ENCODE data around the gene KLHL29. TPM values are rescaled to one million over a fixed set of nuclear protein-coding genes. Genes with fewer than 3 reads are reported as not detected.

Gene KLHL29
- total and polyA plus RNA-seq, 2 of the 13 experiments (the other 11 are each of a cell fraction or from before 2014, with no cell fraction given) = 0.01 TPM; not detected in 1

DNA sequence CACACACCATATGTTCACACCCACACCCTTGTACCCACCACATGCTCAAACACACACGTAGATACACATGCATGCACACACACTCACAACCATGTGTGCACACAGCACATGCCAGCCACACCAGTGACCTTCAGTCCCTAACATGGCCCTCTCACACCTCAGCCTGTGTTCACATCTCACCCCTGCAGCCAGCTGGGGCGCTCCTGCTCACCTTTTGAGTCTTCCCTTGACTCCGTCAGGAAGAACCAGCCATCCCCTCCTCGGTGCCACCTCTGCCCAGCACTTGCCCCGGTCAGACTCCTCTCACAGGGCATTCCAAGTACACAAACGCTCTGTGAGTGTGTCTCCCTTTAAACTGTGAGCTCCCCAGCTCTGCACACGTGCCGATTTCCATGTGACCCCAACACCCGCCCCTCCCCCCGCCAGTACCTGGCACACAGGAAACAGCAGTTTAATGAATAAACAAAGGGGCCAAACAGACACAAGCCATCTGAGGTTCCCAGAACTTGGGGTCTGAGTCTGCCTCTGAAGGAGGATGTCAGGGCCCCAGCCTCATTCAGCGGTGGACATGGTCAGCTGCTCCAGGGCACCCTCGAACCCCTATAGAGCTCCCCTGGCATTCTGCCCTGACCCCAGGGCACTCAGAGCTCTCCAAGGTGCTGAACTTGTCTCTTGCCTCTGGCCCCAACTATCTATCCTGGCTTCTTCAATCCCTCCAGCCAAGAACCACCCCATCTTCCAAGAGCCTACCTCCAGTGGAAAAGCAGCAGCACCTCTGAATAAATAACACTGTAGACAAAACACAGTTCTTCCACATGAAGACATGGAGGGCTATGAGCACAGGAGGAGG lies 289.1 kb downstream of the KLHL29 start (continued):
- TF ChIP-seq, protein P1, sequence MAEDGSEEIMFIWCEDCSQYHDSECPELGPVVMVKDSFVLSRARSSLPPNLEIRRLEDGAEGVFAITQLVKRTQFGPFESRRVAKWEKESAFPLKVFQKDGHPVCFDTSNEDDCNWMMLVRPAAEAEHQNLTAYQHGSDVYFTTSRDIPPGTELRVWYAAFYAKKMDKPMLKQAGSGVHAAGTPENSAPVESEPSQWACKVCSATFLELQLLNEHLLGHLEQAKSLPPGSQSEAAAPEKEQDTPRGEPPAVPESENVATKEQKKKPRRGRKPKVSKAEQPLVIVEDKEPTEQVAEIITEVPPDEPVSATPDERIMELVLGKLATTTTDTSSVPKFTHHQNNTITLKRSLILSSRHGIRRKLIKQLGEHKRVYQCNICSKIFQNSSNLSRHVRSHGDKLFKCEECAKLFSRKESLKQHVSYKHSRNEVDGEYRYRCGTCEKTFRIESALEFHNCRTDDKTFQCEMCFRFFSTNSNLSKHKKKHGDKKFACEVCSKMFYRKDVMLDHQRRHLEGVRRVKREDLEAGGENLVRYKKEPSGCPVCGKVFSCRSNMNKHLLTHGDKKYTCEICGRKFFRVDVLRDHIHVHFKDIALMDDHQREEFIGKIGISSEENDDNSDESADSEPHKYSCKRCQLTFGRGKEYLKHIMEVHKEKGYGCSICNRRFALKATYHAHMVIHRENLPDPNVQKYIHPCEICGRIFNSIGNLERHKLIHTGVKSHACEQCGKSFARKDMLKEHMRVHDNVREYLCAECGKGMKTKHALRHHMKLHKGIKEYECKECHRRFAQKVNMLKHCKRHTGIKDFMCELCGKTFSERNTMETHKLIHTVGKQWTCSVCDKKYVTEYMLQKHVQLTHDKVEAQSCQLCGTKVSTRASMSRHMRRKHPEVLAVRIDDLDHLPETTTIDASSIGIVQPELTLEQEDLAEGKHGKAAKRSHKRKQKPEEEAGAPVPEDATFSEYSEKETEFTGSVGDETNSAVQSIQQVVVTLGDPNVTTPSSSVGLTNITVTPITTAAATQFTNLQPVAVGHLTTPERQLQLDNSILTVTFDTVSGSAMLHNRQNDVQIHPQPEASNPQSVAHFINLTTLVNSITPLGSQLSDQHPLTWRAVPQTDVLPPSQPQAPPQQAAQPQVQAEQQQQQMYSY (CRISPR knock-in tag; IDR thresholded peaks at IDR 0.05) = no peak
- TF ChIP-seq HMG20B (CRISPR knock-in tag; conservative IDR thresholded peaks at IDR 0.05) (no peak), ZNF382 (CRISPR knock-in tag; IDR thresholded peaks at IDR 0.05; ENCODE audit: borderline replicate concordance) (no peak), ZNF619 (CRISPR knock-in tag; IDR thresholded peaks at IDR 0.05) (no peak), TEAD2 (CRISPR knock-in tag; IDR thresholded peaks at IDR 0.05) (0 out of 2 replicates have a peak, but pooled peaks have one; percentile 20), MLXIP (CRISPR knock-in tag; IDR thresholded peaks at IDR 0.05; ENCODE audit: borderline replicate concordance) (no peak), MAFG (CRISPR knock-in tag; IDR thresholded peaks at IDR 0.05) (no peak), NFYC (CRISPR knock-in tag; IDR thresholded peaks at IDR 0.05) (no peak), POGK (CRISPR knock-in tag; conservative IDR thresholded peaks at IDR 0.05) (0 out of 2 replicates have a peak, but pooled peaks have one; percentile 32), BCL6 (CRISPR knock-in tag; IDR thresholded peaks at IDR 0.05) (0 out of 2 replicates have a peak, but pooled peaks have one; percentile 21), ZNF674 (CRISPR knock-in tag; IDR thresholded peaks at IDR 0.05; ENCODE audit: low read depth) (no peak), AGO1 (IDR thresholded peaks at IDR 0.05; ENCODE audit: low read depth, low read length, poor library complexity, severe bottlenecking) (no peak), DPF2 (CRISPR knock-in tag; IDR thresholded peaks at IDR 0.05; ENCODE audit: borderline replicate concordance, low read depth) (no peak), STAT5B (CRISPR knock-in tag; IDR thresholded peaks at IDR 0.05) (no peak)

Data from HepG2 (cell line).